IMR-90 (cell line): ENCODE measurements around the gene ADCYAP1R1. TPM values are rescaled to one million over a fixed set of nuclear protein-coding genes. Genes with fewer than 3 reads are reported as not detected.

Experiments used
- ATAC-seq: fragments of 200-7000 bp; cut with Tn5 transposase; 2 replicates; pipeline ENCODE4 v1.9.1; 2020; ENCODE audit warnings: low read depth, mild to moderate bottlenecking, moderate library complexity
- BruUV-seq: library from RNA; stranded (reverse); fragments of 400-500 nt; replicated peaks from 2 replicates; lab custom pipeline; 2021; lab: Mats Ljungman, UMichigan
- CTCF ChIA-PET: fragments of 300-600 bp; formaldehyde crosslinking; extraction: SDS; loops from one replicate; lab custom pipeline; 2021; ENCODE audit warnings: antibody characterized with exemption; lab: Yijun Ruan, JAX
- POLR2A ChIA-PET: fragments of 300-600 bp; sonication (Branson Sonifier 250); formaldehyde crosslinking; loops from one replicate; lab custom pipeline; 2022; ENCODE audit warnings: antibody characterized with exemption; ENCODE audit not compliant: unreplicated experiment; lab: Charles Lee
- DNase-seq: peaks from one replicate; pipeline ENCODE4 v3.0.0; 2013
- H2AFZ ChIP-seq: replicated peaks from 2 replicates; pipeline ENCODE3; 2013; ENCODE audit warnings: low read length, mild to moderate bottlenecking; ENCODE audit not compliant: poor library complexity
- H2AK5ac ChIP-seq: 2 replicates; pipeline ENCODE4 v1.6.1; 2013; ENCODE audit warnings: low read depth, low read length, inconsistent platforms
- H2AK9ac ChIP-seq: replicated peaks from 2 replicates; pipeline ENCODE3; 2013; ENCODE audit warnings: mild to moderate bottlenecking, low read depth, low read length, moderate library complexity; ENCODE audit not compliant: poor library complexity
- H2BK120ac ChIP-seq: 2 replicates; pipeline ENCODE4 v1.6.1; 2013; ENCODE audit warnings: low read depth, low read length, inconsistent platforms
- H2BK15ac ChIP-seq: 3 replicates; pipeline ENCODE4 v1.6.1; 2013; ENCODE audit warnings: low read depth, low read length, inconsistent platforms
- H2BK20ac ChIP-seq: 2 replicates; pipeline ENCODE4 v1.6.1; 2013; ENCODE audit warnings: low read depth, mild to moderate bottlenecking, inconsistent platforms, low read length, moderate library complexity
- H2BK5ac ChIP-seq: 2 replicates; pipeline ENCODE4 v1.6.1; 2013; ENCODE audit warnings: mild to moderate bottlenecking, low read depth, low read length, inconsistent platforms; ENCODE audit not compliant: poor library complexity, severe bottlenecking
- H3K14ac ChIP-seq: replicated peaks from 2 replicates; pipeline ENCODE4 v1.6.1; 2013; ENCODE audit warnings: low read depth, low read length, inconsistent platforms
- H3K18ac ChIP-seq: 2 replicates; pipeline ENCODE4 v1.6.1; 2013; ENCODE audit warnings: low read depth, low read length, control low read depth
- H3K23ac ChIP-seq: 2 replicates; pipeline ENCODE4 v1.6.1; 2013; ENCODE audit warnings: low read depth, low read length, inconsistent platforms
- H3K27ac ChIP-seq: 2 replicates; pipeline ENCODE4 v1.5.1; 2013; ENCODE audit warnings: mild to moderate bottlenecking, control low read depth, low read length; ENCODE audit not compliant: insufficient read depth
- H3K27me3 ChIP-seq: 2 replicates; pipeline ENCODE4 v1.6.1; 2013; ENCODE audit warnings: low read length; ENCODE audit not compliant: control insufficient read depth, insufficient read depth
- H3K36me3 ChIP-seq: 2 replicates; pipeline ENCODE4 v1.6.1; 2013; ENCODE audit warnings: low read length, mixed read lengths; ENCODE audit not compliant: control insufficient read depth, insufficient read depth
- H3K4ac ChIP-seq: 2 replicates; pipeline ENCODE4 v1.6.1; 2013; ENCODE audit warnings: low read depth, low read length, inconsistent platforms
- H3K4me1 ChIP-seq: 2 replicates; pipeline ENCODE4 v1.6.1; 2013; ENCODE audit warnings: low read length, mixed read lengths; ENCODE audit not compliant: control insufficient read depth, insufficient read depth
- H3K4me2 ChIP-seq: 2 replicates; pipeline ENCODE4 v1.6.1; 2013; ENCODE audit warnings: low read depth, mild to moderate bottlenecking, control low read depth, low read length, moderate library complexity
- H3K4me3 ChIP-seq: 2 replicates; pipeline ENCODE4 v1.5.1; 2013; ENCODE audit warnings: low read depth, mild to moderate bottlenecking, control low read depth, low read length, moderate library complexity; ENCODE audit not compliant: insufficient read depth
- H3K56ac ChIP-seq: 2 replicates; pipeline ENCODE4 v1.6.1; 2013; ENCODE audit warnings: low read length, inconsistent platforms; ENCODE audit not compliant: insufficient read depth; ENCODE audit errors: extremely low read depth
- H3K79me1 ChIP-seq, 2 experiments: 2 replicates each; pipeline ENCODE4 v1.6.1; 2013; ENCODE audit warnings: low read length in 2 of 2, inconsistent platforms in 1 of 2, low read depth in 1 of 2
- H3K9ac ChIP-seq: 2 replicates; pipeline ENCODE4 v1.6.1; 2013; ENCODE audit warnings: low read depth, low read length, control low read depth
- H3K9me1 ChIP-seq: 2 replicates; pipeline ENCODE4 v1.6.1; 2013; ENCODE audit warnings: low read length, inconsistent platforms; ENCODE audit not compliant: insufficient read depth
- H3K9me3 ChIP-seq: 2 replicates; pipeline ENCODE4 v1.6.1; 2013; ENCODE audit warnings: low read length; ENCODE audit not compliant: control insufficient read depth, insufficient read depth
- H4K20me1 ChIP-seq: 2 replicates; pipeline ENCODE4 v1.6.1; 2013; ENCODE audit warnings: low read length, inconsistent platforms; ENCODE audit not compliant: insufficient read depth
- H4K5ac ChIP-seq: 2 replicates; pipeline ENCODE4 v1.6.1; 2013; ENCODE audit warnings: mild to moderate bottlenecking, low read depth, low read length, control low read depth
- H4K8ac ChIP-seq, 2 experiments: 2 replicates each; pipeline ENCODE4 v1.6.1; 2013; ENCODE audit warnings: low read depth in 2 of 2, low read length in 2 of 2, control low read depth in 1 of 2, inconsistent platforms in 1 of 2
- H4K91ac ChIP-seq: 2 replicates; pipeline ENCODE4 v1.6.1; 2013; ENCODE audit warnings: low read depth, low read length, inconsistent platforms; ENCODE audit not compliant: insufficient read depth
- BHLHE40 ChIP-seq: fragments of 150-350 bp; IDR thresholded peaks from 2 replicates; pipeline ENCODE4 v1.6.1; 2016; ENCODE audit warnings: mild to moderate bottlenecking, low read depth, low read length
- CEBPB ChIP-seq: IDR thresholded peaks from 2 replicates; pipeline ENCODE4 v1.6.1; 2012; ENCODE audit warnings: low read depth, low read length, improper control_type of control experiment
- CHD1 ChIP-seq: IDR thresholded peaks from 2 replicates; pipeline ENCODE4 v1.6.1; 2012; ENCODE audit warnings: low read depth, low read length, improper control_type of control experiment
- ELK1 ChIP-seq: fragments of 150-350 bp; IDR thresholded peaks from 2 replicates; pipeline ENCODE4 v1.6.1; 2016; ENCODE audit warnings: low read depth, mild to moderate bottlenecking, low read length, moderate library complexity, borderline replicate concordance
- FOS ChIP-seq: fragments of 150-350 bp; IDR thresholded peaks from 2 replicates; pipeline ENCODE4 v1.6.1; 2016; ENCODE audit warnings: low read depth, low read length
- MAFK ChIP-seq: IDR thresholded peaks from 2 replicates; pipeline ENCODE4 v1.6.1; 2012; ENCODE audit warnings: low read depth, low read length, improper control_type of control experiment
- MAZ ChIP-seq: IDR thresholded peaks from 2 replicates; pipeline ENCODE4 v1.6.1; 2012; ENCODE audit warnings: low read depth, mild to moderate bottlenecking, low read length, improper control_type of control experiment, moderate library complexity, borderline replicate concordance
- MXI1 ChIP-seq: IDR thresholded peaks from 2 replicates; pipeline ENCODE4 v1.6.1; 2012; ENCODE audit warnings: low read depth, mild to moderate bottlenecking, low read length, moderate library complexity, borderline replicate concordance
- NFE2L2 ChIP-seq: fragments of 150-350 bp; IDR thresholded peaks from 2 replicates; pipeline ENCODE4 v1.6.1; 2016; ENCODE audit warnings: low read depth, mild to moderate bottlenecking, low read length
- POLR2A ChIP-seq: IDR thresholded peaks from 2 replicates; pipeline ENCODE4 v1.6.1; 2012; ENCODE audit warnings: mild to moderate bottlenecking, low read depth, low read length
- RAD21 ChIP-seq: IDR thresholded peaks from 2 replicates; pipeline ENCODE4 v1.6.1; 2012; ENCODE audit warnings: low read length, improper control_type of control experiment
- RCOR1 ChIP-seq: IDR thresholded peaks from 2 replicates; pipeline ENCODE4 v1.6.1; 2012; ENCODE audit warnings: mild to moderate bottlenecking, low read length, improper control_type of control experiment; ENCODE audit not compliant: insufficient replicate concordance
- RFX5 ChIP-seq: IDR thresholded peaks from 2 replicates; pipeline ENCODE4 v1.8.0; 2012; ENCODE audit warnings: low read depth, mild to moderate bottlenecking, low read length, moderate library complexity
- SMC3 ChIP-seq: fragments of 150-350 bp; IDR thresholded peaks from 2 replicates; pipeline ENCODE4 v1.6.1; 2016; ENCODE audit warnings: low read depth, mild to moderate bottlenecking, antibody characterized with exemption, low read length, moderate library complexity
- WGBS, 2 experiments: methylation state at CpG; one replicate each; pipeline versions ENCODE4 v1.1.5 to v1.1.7; 2013; ENCODE audit warnings: missing lambda C conversion rate in 2 of 2; ENCODE audit not compliant: insufficient read length in 1 of 2; ENCODE audit errors: extremely low coverage in 2 of 2; 5-methylcytosine and 5-hydroxymethylcytosine counted together
- dilution Hi-C: fragments of 300-500 bp; cut with HindIII; formaldehyde crosslinking; loops from one replicate; pipeline ENCODE4 v1.14.3; 2018; ENCODE audit warnings: low sequenced_read_pairs; ENCODE audit not compliant: unreplicated experiment
- in situ Hi-C: fragments of 300-500 bp; cut with MboI; formaldehyde crosslinking; loops from 3 replicates; pipeline ENCODE4 v1.14.3; 2019; ENCODE audit warnings: low sequenced_read_pairs, inconsistent platforms, mixed read lengths
- intact Hi-C: fragments of 100-400 bp; cut with micrococcal nuclease; formaldehyde crosslinking; loops from 2 replicates; pipeline ENCODE4 v1.10.0; 2022
- polyA plus RNA-seq, 3 experiments: library from polyadenylated mRNA; depleted of rRNA; stranded (reverse); fragments of >200 nt; gene quantifications; 2 replicates each; pipeline ENCODE4 v1.2.3, GENCODE V29; 2012; ENCODE audit warnings: low replicate concordance in 1 of 3
- total RNA-seq: library from RNA; depleted of rRNA; stranded (reverse); fragments of >200 nt; gene quantifications from 2 replicates; pipeline ENCODE4 v1.2.3, GENCODE V29; 2012
- TF ChIP-seq, protein P1 (sequence below): fragments of 150-350 bp; IDR thresholded peaks from 2 replicates; pipeline ENCODE4 v1.6.1; 2017; ENCODE audit warnings: mild to moderate bottlenecking, antibody characterized with exemption, low read length, low read depth
- TF ChIP-seq, protein P2 (sequence below): conservative IDR thresholded peaks from 2 replicates; pipeline ENCODE4 v1.5.1; 2012; ENCODE audit warnings: mild to moderate bottlenecking, low read depth, low read length, improper control_type of control experiment

The ADCYAP1R1 gene
- total and polyA plus RNA-seq, 2 of the 4 experiments (the other 2 are of a cell fraction): not detected

- no peak for DNase-seq
- no peaks in the 10 kb centered on the region for H3K9me1 ChIP-seq
- POLR2A ChIA-PET: no interaction called here
- in situ Hi-C loops: no loop called here
- TF ChIP-seq RFX5 (no peak), MAFK (no peak), RCOR1 (no peak), RAD21 (no peak), MAZ (no peak), MXI1 (no peak), ELK1 (no peak), FOS (no peak), CEBPB (no peak), CHD1 (no peak), SMC3 (no peak), BHLHE40 (no peak), NFE2L2 (no peak), POLR2A (no peak)
- TF ChIP-seq, protein P1, sequence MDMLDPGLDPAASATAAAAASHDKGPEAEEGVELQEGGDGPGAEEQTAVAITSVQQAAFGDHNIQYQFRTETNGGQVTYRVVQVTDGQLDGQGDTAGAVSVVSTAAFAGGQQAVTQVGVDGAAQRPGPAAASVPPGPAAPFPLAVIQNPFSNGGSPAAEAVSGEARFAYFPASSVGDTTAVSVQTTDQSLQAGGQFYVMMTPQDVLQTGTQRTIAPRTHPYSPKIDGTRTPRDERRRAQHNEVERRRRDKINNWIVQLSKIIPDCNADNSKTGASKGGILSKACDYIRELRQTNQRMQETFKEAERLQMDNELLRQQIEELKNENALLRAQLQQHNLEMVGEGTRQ: no peak
- TF ChIP-seq, protein P2, sequence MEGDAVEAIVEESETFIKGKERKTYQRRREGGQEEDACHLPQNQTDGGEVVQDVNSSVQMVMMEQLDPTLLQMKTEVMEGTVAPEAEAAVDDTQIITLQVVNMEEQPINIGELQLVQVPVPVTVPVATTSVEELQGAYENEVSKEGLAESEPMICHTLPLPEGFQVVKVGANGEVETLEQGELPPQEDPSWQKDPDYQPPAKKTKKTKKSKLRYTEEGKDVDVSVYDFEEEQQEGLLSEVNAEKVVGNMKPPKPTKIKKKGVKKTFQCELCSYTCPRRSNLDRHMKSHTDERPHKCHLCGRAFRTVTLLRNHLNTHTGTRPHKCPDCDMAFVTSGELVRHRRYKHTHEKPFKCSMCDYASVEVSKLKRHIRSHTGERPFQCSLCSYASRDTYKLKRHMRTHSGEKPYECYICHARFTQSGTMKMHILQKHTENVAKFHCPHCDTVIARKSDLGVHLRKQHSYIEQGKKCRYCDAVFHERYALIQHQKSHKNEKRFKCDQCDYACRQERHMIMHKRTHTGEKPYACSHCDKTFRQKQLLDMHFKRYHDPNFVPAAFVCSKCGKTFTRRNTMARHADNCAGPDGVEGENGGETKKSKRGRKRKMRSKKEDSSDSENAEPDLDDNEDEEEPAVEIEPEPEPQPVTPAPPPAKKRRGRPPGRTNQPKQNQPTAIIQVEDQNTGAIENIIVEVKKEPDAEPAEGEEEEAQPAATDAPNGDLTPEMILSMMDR: no peak
- no peak overlapping the region for H2BK5ac ChIP-seq
- no peaks in the 10 kb centered on the region for H3K36me3 ChIP-seq
- no peak overlapping the region for H2BK20ac ChIP-seq
- no peaks in the 10 kb centered on the region for H3K4me1 ChIP-seq
- BruUV-seq: no TSS peak
- no peaks in the 10 kb centered on the region for H3K79me1 ChIP-seq
- intact Hi-C loops: no loop called here
- no peak overlapping the region for H4K91ac ChIP-seq
- H3K27ac ChIP-seq: no peak overlapping the region
- no peak overlapping the region for H2AK5ac ChIP-seq
- H2AK9ac ChIP-seq: no peak overlapping the region
- H3K4me2 ChIP-seq: no peak overlapping the region
- dilution Hi-C loops: no loop called here
- H4K20me1 ChIP-seq: no peaks in the 10 kb centered on the region
- no peak overlapping the region for H2BK120ac ChIP-seq
- ATAC-seq: no peak
- no peak overlapping the region for H3K56ac ChIP-seq
- H3K14ac ChIP-seq: no peak overlapping the region
- H3K18ac ChIP-seq: no peak overlapping the region
- no peak overlapping the region for H4K8ac ChIP-seq
- H3K27me3 ChIP-seq: no peaks in the 10 kb centered on the region; the same call in 1 of the 2 replicates
- H2BK15ac ChIP-seq: no peak overlapping the region
- H3K23ac ChIP-seq: no peak overlapping the region
- H4K5ac ChIP-seq: no peak overlapping the region
- no peaks in the 10 kb centered on the region for H3K9me3 ChIP-seq
- H3K4ac ChIP-seq: no peak overlapping the region
- CTCF ChIA-PET: no interaction called here
- no peak overlapping the region for H2AFZ ChIP-seq
- no CpG with 5 or more reads among the region's 3 CpGs for WGBS, 2 experiments
- H3K9ac ChIP-seq: no peak overlapping the region
- H3K4me3 ChIP-seq: no peak overlapping the region
These were observed 64.5 kb downstream of the ADCYAP1R1 start for GRCh38 chr7:31116615-31117014.
